ENCODE results near the gene KCNAB1. TPM values are rescaled to one million over a fixed set of nuclear protein-coding genes. Genes with fewer than 3 reads are reported as not detected.

KCNAB1 gene
- total RNA-seq, 4 donors from 2014 or later = 1.6 to 2.9 (median 2.3) TPM

DNA sequence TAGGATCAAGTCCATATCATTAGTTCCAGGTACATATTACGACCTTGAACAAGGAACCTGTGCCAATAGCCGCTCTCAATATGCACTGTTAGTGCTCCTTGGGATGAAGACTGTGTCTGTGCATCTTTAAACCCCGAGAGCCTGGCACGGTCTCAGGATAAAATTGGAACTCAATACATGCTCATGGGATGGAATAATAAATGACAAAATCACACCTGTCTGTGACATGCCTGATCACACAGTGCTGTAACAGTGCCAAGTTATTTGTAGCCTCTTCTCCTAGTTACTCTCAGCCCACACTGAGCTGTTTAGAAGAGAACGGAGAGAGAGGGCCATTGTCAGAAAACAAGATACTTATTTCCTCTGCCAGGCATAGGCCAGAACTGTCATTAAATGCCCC, 352.3 kb downstream of the KCNAB1 start:
- TF ChIP-seq POLR2A (IDR thresholded peaks at IDR 0.05) = no peak
- TF ChIP-seq, protein P1, sequence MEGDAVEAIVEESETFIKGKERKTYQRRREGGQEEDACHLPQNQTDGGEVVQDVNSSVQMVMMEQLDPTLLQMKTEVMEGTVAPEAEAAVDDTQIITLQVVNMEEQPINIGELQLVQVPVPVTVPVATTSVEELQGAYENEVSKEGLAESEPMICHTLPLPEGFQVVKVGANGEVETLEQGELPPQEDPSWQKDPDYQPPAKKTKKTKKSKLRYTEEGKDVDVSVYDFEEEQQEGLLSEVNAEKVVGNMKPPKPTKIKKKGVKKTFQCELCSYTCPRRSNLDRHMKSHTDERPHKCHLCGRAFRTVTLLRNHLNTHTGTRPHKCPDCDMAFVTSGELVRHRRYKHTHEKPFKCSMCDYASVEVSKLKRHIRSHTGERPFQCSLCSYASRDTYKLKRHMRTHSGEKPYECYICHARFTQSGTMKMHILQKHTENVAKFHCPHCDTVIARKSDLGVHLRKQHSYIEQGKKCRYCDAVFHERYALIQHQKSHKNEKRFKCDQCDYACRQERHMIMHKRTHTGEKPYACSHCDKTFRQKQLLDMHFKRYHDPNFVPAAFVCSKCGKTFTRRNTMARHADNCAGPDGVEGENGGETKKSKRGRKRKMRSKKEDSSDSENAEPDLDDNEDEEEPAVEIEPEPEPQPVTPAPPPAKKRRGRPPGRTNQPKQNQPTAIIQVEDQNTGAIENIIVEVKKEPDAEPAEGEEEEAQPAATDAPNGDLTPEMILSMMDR (IDR thresholded peaks at IDR 0.05) = no peak
- WGBS, 2 donors = 59 to 64% methylated on average over 5 of the region's 5 CpGs
- no peak for DNase-seq (ENCODE audit: low spot score in 2 of 2)
- intact Hi-C loops (cut with DNase I; ENCODE audit: low total_unique reads) = no loop called here
- no peak overlapping the region for H3K4me3 ChIP-seq (ENCODE audit: low read depth, poor library complexity, severe bottlenecking)

DNA sequence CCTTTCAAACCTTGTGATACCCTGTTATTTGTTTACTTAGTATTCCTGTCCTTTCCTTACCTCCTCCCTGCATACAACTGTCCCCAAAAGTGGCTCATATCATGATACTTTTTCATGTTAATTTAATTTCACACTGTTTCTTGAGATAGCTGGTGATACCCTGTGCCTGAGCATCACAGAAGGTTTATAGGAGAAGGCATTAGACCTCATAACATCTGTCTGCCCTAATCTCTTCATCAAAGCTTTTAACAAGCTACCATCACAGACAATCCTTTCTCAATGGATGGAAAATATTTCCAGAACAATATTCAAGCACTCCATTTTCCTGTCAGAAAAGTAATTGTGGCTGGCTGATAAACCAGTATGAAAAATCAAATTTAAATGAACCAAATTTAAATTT, 353.0 kb downstream of the KCNAB1 start:
- intact Hi-C loops (cut with DNase I; ENCODE audit: low total_unique reads) = no loop called here
- no peak for DNase-seq (ENCODE audit: low spot score in 2 of 2)
- no peak overlapping the region for H3K4me3 ChIP-seq (ENCODE audit: low read depth, poor library complexity, severe bottlenecking)
- no peak for TF ChIP-seq POLR2A (IDR thresholded peaks at IDR 0.05)
- TF ChIP-seq, protein P1 (IDR thresholded peaks at IDR 0.05) = no peak

DNA sequence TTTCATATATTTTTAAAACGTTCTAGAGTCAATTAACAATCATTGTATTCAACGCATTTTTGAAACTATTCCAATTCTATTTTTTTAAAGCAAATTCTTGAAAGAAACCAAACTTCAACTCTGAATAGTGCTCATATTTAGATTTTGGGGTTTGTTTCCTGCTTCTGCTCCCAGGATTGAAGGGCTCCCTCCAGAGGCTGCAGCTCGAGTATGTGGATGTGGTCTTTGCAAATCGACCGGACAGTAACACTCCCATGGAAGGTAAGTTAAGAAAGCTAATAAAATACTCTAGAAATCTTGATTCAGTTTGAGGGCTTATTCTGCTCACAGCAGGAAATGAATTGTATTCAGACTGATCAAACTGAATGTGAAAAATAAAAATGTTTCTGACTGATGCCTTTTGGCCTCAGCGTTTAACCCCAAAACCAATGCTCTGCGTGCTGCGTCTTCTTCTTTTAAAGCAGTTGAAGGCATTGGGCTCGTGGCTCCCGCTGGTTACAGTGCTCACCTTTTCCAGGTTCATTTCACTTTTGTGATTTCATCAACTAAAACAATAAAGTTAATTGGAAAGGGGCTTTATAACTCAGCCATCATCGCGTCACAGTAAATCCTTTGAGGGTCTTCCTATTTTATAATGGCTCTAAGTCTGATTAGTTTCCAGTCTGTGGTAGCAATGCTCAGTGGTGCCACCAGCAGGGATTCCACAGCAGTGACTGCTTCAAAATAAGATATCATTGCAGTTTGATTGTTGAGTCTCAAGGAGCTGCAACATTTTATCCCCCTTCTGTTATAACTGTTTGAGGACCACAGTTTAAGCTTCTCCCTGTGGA, 354.4 kb downstream of the KCNAB1 start:
- intact Hi-C loops (cut with DNase I; ENCODE audit: low total_unique reads) = no loop called here
- TF ChIP-seq, protein P1 (IDR thresholded peaks at IDR 0.05) = no peak
- TF ChIP-seq POLR2A (IDR thresholded peaks at IDR 0.05) = no peak
- WGBS, 2 donors = 60 to 68% methylated on average over 12 of the region's 12 CpGs
- DNase-seq (ENCODE audit: low spot score in 2 of 2) = no peak
- H3K4me3 ChIP-seq (ENCODE audit: low read depth, poor library complexity, severe bottlenecking) = no peak overlapping the region

DNA sequence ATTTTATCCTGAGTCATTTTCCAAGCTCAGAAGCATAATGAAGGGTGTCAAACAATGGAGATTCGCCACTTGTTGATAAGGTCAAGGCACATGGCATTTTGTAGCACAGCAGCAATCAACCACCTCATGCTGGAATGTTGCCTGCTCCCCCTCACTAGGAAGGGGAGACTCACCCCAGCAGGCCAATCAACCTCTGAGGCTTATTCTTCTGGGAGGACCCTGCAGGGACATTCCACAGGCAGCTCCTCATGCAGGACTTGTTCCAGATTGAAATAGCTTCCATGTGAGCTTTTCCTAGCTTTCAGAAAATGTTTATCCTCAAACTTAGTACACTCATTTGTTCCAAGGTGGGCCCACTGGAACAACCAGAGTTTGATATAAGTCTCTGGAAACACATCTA, 356.9 kb downstream of the KCNAB1 start:
- H3K4me3 ChIP-seq (ENCODE audit: low read depth, poor library complexity, severe bottlenecking) = no peak overlapping the region
- TF ChIP-seq POLR2A (IDR thresholded peaks at IDR 0.05) = no peak
- TF ChIP-seq, protein P1 (IDR thresholded peaks at IDR 0.05) = no peak
- DNase-seq (ENCODE audit: low spot score in 2 of 2) = no peak
- intact Hi-C loops (cut with DNase I; ENCODE audit: low total_unique reads) = no loop called here
- 65 to 67% methylated on average over 1 of the region's 1 CpG for WGBS, 2 donors

DNA sequence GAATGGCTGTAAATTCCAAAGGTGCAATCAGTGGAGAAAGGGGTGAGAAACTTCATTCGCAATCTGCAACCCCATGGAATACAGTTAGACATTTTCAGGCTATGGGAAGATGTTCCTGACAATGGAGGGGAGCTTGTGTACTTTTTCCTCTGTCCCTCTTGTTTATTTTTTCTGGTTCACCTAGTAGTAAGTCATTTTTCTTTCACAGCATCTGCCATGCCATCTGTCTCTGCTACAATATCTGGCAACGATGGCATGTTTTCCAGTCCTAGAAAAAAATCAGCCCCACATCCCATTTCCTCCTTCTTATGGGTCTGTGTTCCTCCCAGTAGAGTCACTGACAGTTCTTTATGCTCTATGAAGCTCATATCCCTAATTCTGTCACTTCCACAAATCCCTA, 358.5 kb downstream of the KCNAB1 start:
- 81 to 86% methylated on average over 2 of the region's 2 CpGs for WGBS, 2 donors
- H3K4me3 ChIP-seq (ENCODE audit: low read depth, poor library complexity, severe bottlenecking) = no peak overlapping the region
- intact Hi-C loops (cut with DNase I; ENCODE audit: low total_unique reads) = no loop called here
- TF ChIP-seq, protein P1 (IDR thresholded peaks at IDR 0.05) = no peak
- no peak for TF ChIP-seq POLR2A (IDR thresholded peaks at IDR 0.05)
- no peak for DNase-seq (ENCODE audit: low spot score in 2 of 2)

DNA sequence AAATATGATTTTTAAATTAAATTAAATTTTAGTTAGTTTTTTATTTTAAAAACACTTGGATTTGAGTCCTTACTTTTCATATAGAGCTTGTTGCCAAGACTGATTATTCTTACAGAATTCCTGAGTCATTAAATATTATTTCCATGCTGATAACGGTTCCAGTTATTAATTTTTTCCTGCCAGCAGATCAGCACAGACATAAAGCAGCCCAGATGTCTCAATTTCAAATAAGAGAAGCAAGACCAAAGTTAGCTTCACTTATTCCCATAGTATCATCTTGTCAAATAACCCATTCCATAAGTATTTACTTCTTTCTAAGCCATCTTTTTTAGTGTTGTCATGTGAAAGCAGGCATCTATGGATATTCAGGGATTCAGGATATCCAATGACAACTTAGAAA, 359.2 kb downstream of the KCNAB1 start:
- WGBS, 2 donors = 33 to 34% methylated on average over 1 of the region's 1 CpG
- no peak for DNase-seq (ENCODE audit: low spot score in 2 of 2)

More for the DNA sequence above, 359.2 kb downstream of the KCNAB1 start:
- intact Hi-C loops (cut with DNase I; ENCODE audit: low total_unique reads) = no loop called here
- no peak overlapping the region for H3K4me3 ChIP-seq (ENCODE audit: low read depth, poor library complexity, severe bottlenecking)
- TF ChIP-seq, protein P1 (IDR thresholded peaks at IDR 0.05) = no peak
- TF ChIP-seq POLR2A (IDR thresholded peaks at IDR 0.05) = no peak

Data from lower leg skin (tissue), 4 donors.